ENCODE data around the gene ADARB2.

DNA sequence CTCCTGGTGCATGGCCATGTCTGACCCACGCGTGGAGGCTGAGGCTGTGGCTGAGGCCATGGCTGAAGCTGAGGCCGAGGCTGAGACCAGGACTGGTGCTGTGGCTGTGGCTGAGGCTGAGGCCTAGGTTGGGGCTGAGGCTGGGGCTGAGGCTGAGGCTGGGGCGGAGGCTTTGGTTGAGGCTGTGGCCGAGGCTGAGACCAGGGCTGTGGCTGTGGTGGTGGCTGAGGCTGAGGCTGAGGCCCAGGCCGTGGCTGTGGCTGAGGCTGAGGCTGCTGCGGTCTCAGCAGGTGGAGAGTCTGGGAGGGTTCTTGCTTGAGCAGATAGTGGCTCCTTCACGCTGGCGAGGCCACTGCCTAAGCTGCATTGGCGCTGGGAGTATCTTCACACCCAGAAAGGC is 604.7 kb downstream of the ADARB2 start:
- TF ChIP-seq, protein P1, sequence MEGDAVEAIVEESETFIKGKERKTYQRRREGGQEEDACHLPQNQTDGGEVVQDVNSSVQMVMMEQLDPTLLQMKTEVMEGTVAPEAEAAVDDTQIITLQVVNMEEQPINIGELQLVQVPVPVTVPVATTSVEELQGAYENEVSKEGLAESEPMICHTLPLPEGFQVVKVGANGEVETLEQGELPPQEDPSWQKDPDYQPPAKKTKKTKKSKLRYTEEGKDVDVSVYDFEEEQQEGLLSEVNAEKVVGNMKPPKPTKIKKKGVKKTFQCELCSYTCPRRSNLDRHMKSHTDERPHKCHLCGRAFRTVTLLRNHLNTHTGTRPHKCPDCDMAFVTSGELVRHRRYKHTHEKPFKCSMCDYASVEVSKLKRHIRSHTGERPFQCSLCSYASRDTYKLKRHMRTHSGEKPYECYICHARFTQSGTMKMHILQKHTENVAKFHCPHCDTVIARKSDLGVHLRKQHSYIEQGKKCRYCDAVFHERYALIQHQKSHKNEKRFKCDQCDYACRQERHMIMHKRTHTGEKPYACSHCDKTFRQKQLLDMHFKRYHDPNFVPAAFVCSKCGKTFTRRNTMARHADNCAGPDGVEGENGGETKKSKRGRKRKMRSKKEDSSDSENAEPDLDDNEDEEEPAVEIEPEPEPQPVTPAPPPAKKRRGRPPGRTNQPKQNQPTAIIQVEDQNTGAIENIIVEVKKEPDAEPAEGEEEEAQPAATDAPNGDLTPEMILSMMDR (conservative IDR thresholded peaks at IDR 0.05; ENCODE audit: low read depth in 2 of 2): no peak
- TF ChIP-seq POLR2AphosphoS5 (IDR thresholded peaks at IDR 0.05; ENCODE audit: low read depth): no peak
- TF ChIP-seq CREB1 (CRISPR knock-in tag; IDR thresholded peaks at IDR 0.05; ENCODE audit: low read depth): no peak
- TF ChIP-seq, protein P2, sequence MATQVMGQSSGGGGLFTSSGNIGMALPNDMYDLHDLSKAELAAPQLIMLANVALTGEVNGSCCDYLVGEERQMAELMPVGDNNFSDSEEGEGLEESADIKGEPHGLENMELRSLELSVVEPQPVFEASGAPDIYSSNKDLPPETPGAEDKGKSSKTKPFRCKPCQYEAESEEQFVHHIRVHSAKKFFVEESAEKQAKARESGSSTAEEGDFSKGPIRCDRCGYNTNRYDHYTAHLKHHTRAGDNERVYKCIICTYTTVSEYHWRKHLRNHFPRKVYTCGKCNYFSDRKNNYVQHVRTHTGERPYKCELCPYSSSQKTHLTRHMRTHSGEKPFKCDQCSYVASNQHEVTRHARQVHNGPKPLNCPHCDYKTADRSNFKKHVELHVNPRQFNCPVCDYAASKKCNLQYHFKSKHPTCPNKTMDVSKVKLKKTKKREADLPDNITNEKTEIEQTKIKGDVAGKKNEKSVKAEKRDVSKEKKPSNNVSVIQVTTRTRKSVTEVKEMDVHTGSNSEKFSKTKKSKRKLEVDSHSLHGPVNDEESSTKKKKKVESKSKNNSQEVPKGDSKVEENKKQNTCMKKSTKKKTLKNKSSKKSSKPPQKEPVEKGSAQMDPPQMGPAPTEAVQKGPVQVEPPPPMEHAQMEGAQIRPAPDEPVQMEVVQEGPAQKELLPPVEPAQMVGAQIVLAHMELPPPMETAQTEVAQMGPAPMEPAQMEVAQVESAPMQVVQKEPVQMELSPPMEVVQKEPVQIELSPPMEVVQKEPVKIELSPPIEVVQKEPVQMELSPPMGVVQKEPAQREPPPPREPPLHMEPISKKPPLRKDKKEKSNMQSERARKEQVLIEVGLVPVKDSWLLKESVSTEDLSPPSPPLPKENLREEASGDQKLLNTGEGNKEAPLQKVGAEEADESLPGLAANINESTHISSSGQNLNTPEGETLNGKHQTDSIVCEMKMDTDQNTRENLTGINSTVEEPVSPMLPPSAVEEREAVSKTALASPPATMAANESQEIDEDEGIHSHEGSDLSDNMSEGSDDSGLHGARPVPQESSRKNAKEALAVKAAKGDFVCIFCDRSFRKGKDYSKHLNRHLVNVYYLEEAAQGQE (IDR thresholded peaks at IDR 0.05; ENCODE audit: unreplicated experiment): no peak
- no peak for TF ChIP-seq EZH2 (IDR thresholded peaks at IDR 0.05; ENCODE audit: low read depth, unreplicated experiment)
